Spleen (tissue), 7 donors: ENCODE results near the gene ELP4.

Experiments
- POLR2A ChIP-seq, 3 donors: fragments of 450-650 bp; IDR thresholded peaks; one replicate each; pipeline ENCODE4 v1.5.1; 2017; ENCODE audit warnings: antibody characterized with exemption in 3 of 3, mild to moderate bottlenecking in 1 of 3
- TF ChIP-seq, protein P1 (sequence below), 11 experiments: fragments of 200-600 bp in 7 of 11; fragments of 450-650 bp in 4 of 11; sonication (generic) in 4 of 11; IDR thresholded peaks in 8 of 11; conservative IDR thresholded peaks in 3 of 11; 1 replicate in 7 of 11; 2 replicates in 4 of 11; pipeline versions ENCODE4 v1.4.0 to v1.8.0; 2016 to 2021; ENCODE audit warnings: antibody characterized with exemption in 11 of 11, inconsistent platforms in 4 of 11, mild to moderate bottlenecking in 1 of 11
- donor health status: DM: no; HTN: no; CAD: no; lungs with moderate emphysema.
- donor health status: DM: no; HTN: no; CAD: no.
- donor health status: DM: no; HTN: no; CAD: no.

DNA sequence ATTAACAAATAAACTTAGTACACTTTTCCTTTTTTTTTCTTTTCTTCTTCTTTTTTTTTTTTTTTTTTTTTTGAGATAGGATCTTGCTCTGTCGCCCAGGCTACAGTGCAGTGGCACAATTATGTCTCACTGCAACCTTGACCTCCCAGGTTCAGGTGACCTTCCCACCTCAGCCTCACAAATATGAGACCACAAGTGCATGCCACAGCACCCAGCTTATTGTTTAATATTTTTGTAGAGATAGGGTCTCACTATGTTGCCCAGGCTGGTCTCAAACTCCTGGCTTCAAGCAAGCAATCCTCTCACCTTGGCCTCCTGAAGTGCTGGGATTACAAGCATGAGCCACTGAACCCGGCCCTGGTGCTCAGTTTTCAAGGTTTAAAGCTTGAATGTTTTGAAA lies 88.9 kb downstream of the ELP4 start:
- TF ChIP-seq, protein P1, sequence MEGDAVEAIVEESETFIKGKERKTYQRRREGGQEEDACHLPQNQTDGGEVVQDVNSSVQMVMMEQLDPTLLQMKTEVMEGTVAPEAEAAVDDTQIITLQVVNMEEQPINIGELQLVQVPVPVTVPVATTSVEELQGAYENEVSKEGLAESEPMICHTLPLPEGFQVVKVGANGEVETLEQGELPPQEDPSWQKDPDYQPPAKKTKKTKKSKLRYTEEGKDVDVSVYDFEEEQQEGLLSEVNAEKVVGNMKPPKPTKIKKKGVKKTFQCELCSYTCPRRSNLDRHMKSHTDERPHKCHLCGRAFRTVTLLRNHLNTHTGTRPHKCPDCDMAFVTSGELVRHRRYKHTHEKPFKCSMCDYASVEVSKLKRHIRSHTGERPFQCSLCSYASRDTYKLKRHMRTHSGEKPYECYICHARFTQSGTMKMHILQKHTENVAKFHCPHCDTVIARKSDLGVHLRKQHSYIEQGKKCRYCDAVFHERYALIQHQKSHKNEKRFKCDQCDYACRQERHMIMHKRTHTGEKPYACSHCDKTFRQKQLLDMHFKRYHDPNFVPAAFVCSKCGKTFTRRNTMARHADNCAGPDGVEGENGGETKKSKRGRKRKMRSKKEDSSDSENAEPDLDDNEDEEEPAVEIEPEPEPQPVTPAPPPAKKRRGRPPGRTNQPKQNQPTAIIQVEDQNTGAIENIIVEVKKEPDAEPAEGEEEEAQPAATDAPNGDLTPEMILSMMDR (IDR thresholded peaks at IDR 0.05 in 8 of 11, conservative IDR thresholded peaks at IDR 0.05 in 3 of 11): no peak
- no peak for TF ChIP-seq POLR2A (IDR thresholded peaks at IDR 0.05)
